HFFc6 (cell line): ENCODE results near the gene ENAH. TPM values are rescaled to one million over a fixed set of nuclear protein-coding genes. Genes with fewer than 3 reads are reported as not detected.
"Not testable (repeated sequence)": the region's sequence is repeated elsewhere in the genome, so short reads cannot be mapped to it uniquely, and the experiment has no call there.

ENCODE experiments used
- DNase-seq: peaks from one replicate; pipeline ENCODE4 v3.0.0-alpha.2; 2018
- H3K27ac Mint-ChIP-seq: 2 replicates; pipeline ENCODE4 v1.8.0; 2020; ENCODE audit warnings: mild to moderate bottlenecking, mixed read lengths
- H3K27me3 Mint-ChIP-seq: 2 replicates; pipeline ENCODE4 v1.8.0; 2021; ENCODE audit warnings: mild to moderate bottlenecking, moderate library complexity, mixed read lengths; ENCODE audit not compliant: insufficient read depth
- H3K36me3 Mint-ChIP-seq: 2 replicates; pipeline ENCODE4 v1.8.0; 2021; ENCODE audit warnings: low read depth, mixed read lengths
- H3K4me1 Mint-ChIP-seq: 2 replicates; pipeline ENCODE4 v1.8.0; 2020; ENCODE audit warnings: low read depth, mixed read lengths
- H3K4me3 Mint-ChIP-seq: 2 replicates; pipeline ENCODE4 v1.8.0; 2020; ENCODE audit warnings: mild to moderate bottlenecking, moderate library complexity, mixed read lengths
- H3K9me3 Mint-ChIP-seq: 2 replicates; pipeline ENCODE4 v1.8.0; 2020; ENCODE audit warnings: mild to moderate bottlenecking, mixed read lengths
- total RNA-seq, 6 experiments: library from RNA; stranded (reverse); fragmentation: NEBNext Ultra II Directional; extraction: Animal tissue kit (Norgen Biotek cat#: 25700); gene quantifications; 2 replicates in 1 of 6; 3 replicates in 5 of 6; pipeline ENCODE4 v1.2.3, GENCODE V29; 2021
- TF ChIP-seq, protein P1 (sequence below): fragments of 200-600 bp; sonication (generic); IDR thresholded peaks from 2 replicates; pipeline ENCODE4 v1.5.0; 2021; ENCODE audit warnings: antibody characterized with exemption, mild to moderate bottlenecking

ENAH gene
- total RNA-seq, 6 experiments from 2014 or later = 133 to 171 (median 139) TPM

DNA sequence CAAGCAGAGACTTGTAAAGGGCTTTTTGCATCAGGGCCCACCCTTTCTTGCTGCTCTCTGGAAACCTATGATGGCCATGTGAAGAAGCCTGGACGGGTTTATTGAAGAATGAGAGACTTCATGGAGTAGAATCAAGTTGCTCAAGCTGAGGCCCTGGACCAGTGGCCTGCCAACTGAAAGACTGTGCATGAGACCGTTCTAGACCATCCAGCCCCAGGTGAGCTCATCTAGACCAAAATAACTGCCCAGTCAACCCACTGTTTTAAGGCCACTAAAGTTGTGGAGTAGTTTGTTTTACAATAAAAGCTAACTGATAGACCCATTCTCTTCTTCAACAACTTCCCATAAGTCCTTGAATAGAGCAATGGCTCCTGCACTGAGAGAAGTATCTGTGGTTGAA is 11.8 kb upstream of the ENAH start:
- H3K27ac Mint-ChIP-seq = no peak overlapping the region
- no peak for DNase-seq
- H3K27me3 Mint-ChIP-seq = no peaks in the 10 kb centered on the region
- no peaks in the 10 kb centered on the region for H3K9me3 Mint-ChIP-seq
- no peak overlapping the region for H3K4me3 Mint-ChIP-seq
- peaks cover 9% of the 10 kb centered on the region for H3K4me1 Mint-ChIP-seq
- TF ChIP-seq, protein P1, sequence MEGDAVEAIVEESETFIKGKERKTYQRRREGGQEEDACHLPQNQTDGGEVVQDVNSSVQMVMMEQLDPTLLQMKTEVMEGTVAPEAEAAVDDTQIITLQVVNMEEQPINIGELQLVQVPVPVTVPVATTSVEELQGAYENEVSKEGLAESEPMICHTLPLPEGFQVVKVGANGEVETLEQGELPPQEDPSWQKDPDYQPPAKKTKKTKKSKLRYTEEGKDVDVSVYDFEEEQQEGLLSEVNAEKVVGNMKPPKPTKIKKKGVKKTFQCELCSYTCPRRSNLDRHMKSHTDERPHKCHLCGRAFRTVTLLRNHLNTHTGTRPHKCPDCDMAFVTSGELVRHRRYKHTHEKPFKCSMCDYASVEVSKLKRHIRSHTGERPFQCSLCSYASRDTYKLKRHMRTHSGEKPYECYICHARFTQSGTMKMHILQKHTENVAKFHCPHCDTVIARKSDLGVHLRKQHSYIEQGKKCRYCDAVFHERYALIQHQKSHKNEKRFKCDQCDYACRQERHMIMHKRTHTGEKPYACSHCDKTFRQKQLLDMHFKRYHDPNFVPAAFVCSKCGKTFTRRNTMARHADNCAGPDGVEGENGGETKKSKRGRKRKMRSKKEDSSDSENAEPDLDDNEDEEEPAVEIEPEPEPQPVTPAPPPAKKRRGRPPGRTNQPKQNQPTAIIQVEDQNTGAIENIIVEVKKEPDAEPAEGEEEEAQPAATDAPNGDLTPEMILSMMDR = no peak
- no peaks in the 10 kb centered on the region for H3K36me3 Mint-ChIP-seq

DNA sequence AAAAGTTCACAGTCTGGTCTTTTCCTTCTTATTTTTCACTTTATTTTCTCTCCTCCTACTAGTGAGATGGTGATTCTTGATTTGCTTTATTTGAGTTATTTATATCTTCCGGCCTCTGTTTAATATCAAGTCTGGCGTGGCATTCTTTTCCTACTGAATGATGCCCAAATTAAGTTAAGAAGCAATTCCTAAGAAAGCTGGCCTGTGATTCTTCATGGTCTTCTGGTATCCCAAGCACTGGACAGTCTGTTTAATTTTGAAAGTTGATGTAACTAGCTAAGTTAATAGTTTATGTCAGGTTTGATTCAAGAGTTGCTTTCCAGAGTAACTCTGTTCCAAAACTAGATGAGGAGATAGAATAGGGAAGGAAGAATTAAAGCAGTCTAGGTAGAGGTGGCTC is 9.2 kb upstream of the ENAH start:
- Mint-ChIP-seq H3K27ac (no peak overlapping the region), H3K9me3 (no peaks in the 10 kb centered on the region), H3K4me1 (peaks cover 30% of the 10 kb centered on the region), H3K36me3 (no peaks in the 10 kb centered on the region), H3K4me3 (no peak overlapping the region), H3K27me3 (no peaks in the 10 kb centered on the region)
- TF ChIP-seq, protein P1 = no peak
- no peak for DNase-seq

DNA sequence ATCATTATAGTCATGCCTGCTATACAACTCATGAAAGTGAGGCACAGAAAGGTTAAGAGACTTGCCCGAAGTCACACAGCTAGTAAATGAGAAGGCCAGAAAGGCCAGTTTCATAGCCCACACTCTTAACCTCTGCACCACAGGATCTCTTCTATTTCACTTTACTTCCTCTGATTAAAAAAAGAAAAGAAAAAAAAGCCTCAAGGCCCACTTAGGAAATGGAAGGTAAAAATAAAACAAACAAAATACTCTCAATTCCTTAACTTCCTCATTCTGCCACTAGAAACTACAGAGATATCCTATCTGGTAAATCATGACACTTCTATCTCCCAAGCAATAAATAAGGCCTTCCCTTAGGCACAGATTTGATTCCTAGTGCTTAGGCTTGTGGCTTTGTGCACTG is 7.6 kb upstream of the ENAH start:
- no peak overlapping the region for H3K4me3 Mint-ChIP-seq
- no peaks in the 10 kb centered on the region for H3K9me3 Mint-ChIP-seq
- peaks cover 46% of the 10 kb centered on the region for H3K4me1 Mint-ChIP-seq
- H3K27me3 Mint-ChIP-seq = no peaks in the 10 kb centered on the region
- H3K36me3 Mint-ChIP-seq = no peaks in the 10 kb centered on the region
- no peak for DNase-seq
- TF ChIP-seq, protein P1 = no peak
- H3K27ac Mint-ChIP-seq = peak overlapping the region; percentile 32

DNA sequence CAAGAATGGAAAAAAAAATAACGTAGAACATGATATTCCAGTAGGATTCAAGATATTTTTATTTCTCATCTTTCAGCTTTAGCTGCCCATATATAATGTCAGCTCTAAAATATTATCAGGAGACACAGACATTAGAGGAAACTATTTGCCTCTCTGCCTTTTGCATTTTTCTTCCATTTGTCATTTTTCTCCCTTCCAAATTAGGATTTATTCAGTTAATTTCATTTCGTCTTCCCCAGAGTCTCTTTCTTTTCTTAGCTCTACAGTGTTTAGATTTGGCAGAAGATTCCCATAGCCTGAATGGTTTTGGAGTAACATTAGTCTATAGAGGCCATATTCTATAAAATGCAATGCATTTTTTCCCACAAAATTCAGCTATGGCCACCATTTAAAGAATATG is 5.1 kb upstream of the ENAH start:
- peak overlapping the region; percentile 75 for H3K27ac Mint-ChIP-seq
- peak overlapping the region; percentile 71 for H3K4me3 Mint-ChIP-seq
- no peaks in the 10 kb centered on the region for H3K9me3 Mint-ChIP-seq
- H3K4me1 Mint-ChIP-seq = peaks cover 66% of the 10 kb centered on the region
- peaks cover 4% of the 10 kb centered on the region; the same call in 1 of the 2 replicates for H3K36me3 Mint-ChIP-seq
- TF ChIP-seq, protein P1 = no peak
- DNase-seq = peak; percentile 11
- no peaks in the 10 kb centered on the region for H3K27me3 Mint-ChIP-seq

DNA sequence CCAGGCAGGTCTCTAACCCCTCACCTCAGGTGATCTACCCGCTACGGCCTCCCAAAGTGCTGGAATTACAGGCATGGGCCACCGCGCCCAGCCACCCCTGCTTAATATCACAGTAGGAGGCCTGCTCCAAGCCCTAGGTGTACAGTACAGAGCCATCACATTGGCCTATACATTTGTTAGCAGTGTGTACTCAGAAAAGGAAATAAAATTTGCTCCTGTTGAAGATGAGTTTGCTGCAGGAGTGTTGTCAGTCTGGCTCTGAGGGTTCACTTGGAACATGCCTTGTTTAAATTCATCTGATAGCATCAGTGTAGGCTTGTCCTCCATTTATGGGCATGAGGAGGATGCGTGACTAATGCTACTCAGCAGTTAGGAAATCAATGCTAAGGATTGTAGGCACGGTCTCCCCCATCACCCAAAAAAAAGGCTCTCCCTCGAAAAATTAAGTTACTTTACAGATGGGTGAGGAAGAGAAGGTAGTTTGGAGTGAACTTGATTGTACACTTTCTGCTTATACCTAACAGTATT is 4.6 kb upstream of the ENAH start:
- Mint-ChIP-seq H3K4me1 (peaks cover 66% of the 10 kb centered on the region), H3K27me3 (no peaks in the 10 kb centered on the region), H3K4me3 (peak overlapping the region; percentile 71), H3K27ac (peak overlapping the region; percentile 75), H3K9me3 (no peaks in the 10 kb centered on the region), H3K36me3 (peaks cover 4% of the 10 kb centered on the region; the same call in 1 of the 2 replicates)
- TF ChIP-seq, protein P1 = no peak
- DNase-seq = peak; percentile 81

DNA sequence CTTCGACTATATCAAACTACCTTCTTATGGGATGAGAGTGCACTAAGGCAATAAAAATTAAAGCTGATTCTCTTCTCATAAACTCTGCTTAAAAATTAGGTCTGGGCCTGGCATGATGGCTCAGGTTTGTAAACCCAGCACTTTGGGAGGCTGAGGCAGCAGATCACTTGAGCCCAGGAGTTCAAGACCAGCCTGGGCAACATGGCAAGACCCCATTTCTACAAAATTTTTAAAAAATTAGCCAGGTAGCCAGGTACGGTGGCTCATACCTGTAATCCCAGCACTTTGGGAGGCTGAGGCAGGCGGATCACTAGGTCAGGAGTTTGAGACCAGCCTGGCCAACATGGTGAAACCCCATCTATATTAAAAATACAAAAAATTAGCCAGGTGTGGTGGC is 3.3 kb upstream of the ENAH start:
- H3K27me3 Mint-ChIP-seq, H3K9me3 Mint-ChIP-seq, DNase-seq: not testable (repeated sequence)
- Mint-ChIP-seq H3K36me3 (peaks cover 11% of the 10 kb centered on the region), H3K4me1 (peaks cover 69% of the 10 kb centered on the region), H3K4me3 (peak overlapping the region; percentile 77), H3K27ac (peak overlapping the region; percentile 75)
